ENCODE results near the gene ZNF627.

DNA sequence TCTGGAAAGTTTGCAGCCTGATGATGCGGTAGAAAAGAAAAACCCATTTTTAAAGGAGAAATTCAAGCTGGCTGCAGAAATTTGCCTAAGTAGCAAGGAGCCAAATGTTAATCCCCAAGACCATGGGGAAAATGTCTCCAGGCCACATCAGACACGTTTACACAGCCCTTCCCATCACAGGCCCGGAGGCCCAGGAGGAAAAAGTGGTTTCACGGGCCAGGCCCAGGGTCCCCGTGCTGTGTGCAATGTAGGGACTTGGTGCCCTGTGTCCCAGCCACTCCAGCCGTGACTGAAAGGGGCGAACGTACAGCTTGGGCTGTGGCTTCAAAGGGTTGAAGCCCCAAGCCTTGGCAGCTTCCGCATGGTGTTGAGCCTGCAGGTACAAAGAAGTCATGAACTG is 35.9 kb downstream of the ZNF627 start:
- TF ChIP-seq POLR2AphosphoS5 (IDR thresholded peaks at IDR 0.05) = no peak
- TF ChIP-seq, protein P1, sequence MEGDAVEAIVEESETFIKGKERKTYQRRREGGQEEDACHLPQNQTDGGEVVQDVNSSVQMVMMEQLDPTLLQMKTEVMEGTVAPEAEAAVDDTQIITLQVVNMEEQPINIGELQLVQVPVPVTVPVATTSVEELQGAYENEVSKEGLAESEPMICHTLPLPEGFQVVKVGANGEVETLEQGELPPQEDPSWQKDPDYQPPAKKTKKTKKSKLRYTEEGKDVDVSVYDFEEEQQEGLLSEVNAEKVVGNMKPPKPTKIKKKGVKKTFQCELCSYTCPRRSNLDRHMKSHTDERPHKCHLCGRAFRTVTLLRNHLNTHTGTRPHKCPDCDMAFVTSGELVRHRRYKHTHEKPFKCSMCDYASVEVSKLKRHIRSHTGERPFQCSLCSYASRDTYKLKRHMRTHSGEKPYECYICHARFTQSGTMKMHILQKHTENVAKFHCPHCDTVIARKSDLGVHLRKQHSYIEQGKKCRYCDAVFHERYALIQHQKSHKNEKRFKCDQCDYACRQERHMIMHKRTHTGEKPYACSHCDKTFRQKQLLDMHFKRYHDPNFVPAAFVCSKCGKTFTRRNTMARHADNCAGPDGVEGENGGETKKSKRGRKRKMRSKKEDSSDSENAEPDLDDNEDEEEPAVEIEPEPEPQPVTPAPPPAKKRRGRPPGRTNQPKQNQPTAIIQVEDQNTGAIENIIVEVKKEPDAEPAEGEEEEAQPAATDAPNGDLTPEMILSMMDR (IDR thresholded peaks at IDR 0.05) = no peak
